ENCODE results near the gene IQCN.

DNA sequence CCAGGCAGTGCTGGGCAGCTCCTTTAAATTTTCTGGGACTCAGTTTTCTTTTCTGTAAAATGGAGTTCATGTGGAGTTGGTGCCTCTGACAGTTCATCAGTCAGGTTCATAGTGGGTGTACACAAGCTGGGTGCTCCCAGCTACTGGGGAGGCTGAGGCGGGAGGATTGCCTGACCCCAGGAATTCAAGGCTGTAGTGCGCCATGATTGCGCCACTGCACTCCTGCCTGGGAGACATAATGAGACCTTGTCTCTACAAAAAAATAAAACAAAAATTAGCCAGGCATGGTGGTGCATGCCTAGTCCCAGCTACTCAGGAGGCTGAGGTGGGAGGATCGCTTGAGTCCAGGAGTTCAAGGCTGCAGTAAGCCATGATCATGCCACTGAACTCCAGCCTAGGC is 21.1 kb downstream of the IQCN start:
- TF ChIP-seq, protein P1, sequence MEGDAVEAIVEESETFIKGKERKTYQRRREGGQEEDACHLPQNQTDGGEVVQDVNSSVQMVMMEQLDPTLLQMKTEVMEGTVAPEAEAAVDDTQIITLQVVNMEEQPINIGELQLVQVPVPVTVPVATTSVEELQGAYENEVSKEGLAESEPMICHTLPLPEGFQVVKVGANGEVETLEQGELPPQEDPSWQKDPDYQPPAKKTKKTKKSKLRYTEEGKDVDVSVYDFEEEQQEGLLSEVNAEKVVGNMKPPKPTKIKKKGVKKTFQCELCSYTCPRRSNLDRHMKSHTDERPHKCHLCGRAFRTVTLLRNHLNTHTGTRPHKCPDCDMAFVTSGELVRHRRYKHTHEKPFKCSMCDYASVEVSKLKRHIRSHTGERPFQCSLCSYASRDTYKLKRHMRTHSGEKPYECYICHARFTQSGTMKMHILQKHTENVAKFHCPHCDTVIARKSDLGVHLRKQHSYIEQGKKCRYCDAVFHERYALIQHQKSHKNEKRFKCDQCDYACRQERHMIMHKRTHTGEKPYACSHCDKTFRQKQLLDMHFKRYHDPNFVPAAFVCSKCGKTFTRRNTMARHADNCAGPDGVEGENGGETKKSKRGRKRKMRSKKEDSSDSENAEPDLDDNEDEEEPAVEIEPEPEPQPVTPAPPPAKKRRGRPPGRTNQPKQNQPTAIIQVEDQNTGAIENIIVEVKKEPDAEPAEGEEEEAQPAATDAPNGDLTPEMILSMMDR (IDR thresholded peaks at IDR 0.05; ENCODE audit: borderline replicate concordance, extremely low read depth, low read length, poor library complexity, severe bottlenecking): no peak
- no peak for TF ChIP-seq EZH2 (IDR thresholded peaks at IDR 0.05; ENCODE audit: borderline replicate concordance, low read depth, low read length, severe bottlenecking)

All from DND-41 (cell line).